Measurements from ENCODE around the gene HPCAL1.

Gene HPCAL1

DNA sequence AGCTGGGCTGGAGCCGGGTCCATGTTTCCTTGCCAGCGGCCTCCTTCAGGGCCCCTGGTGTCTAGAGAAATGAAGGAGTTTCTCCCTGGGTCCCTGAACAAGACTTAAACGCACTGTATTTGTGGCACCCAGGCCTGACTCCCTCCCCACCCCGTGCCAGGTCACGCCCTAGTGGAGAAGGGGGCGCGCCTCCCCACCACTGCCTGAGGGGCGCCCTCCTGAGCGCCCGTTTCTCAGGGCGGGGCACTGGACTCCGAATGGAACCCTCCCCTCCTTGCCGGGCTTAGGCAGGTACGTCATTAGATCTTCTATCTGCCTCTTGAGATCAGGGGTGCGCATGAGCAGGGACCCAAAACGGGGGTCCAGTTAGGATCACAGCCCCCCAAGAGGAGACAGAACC is 129.1 kb downstream of the HPCAL1 start:
- H3K4me3 ChIP-seq (ENCODE audit: low read length) = peak overlapping the region; percentile 51
- no peak overlapping the region for H3K27ac ChIP-seq (ENCODE audit: low read depth, low read length)
- H3K36me3 ChIP-seq (ENCODE audit: control insufficient read depth, low read length) = no peaks in the 10 kb centered on the region
- no peaks in the 10 kb centered on the region for H3F3A ChIP-seq (ENCODE audit: control insufficient read depth, insufficient read depth)
- H4K20me1 ChIP-seq (ENCODE audit: control insufficient read depth, insufficient read depth, low read depth, low read length) = no peaks in the 10 kb centered on the region
- H3K9me2 ChIP-seq (replicated peaks; ENCODE audit: control insufficient read depth, low read length) = no peaks in the 10 kb centered on the region
- TF ChIP-seq CTCF (IDR thresholded peaks at IDR 0.05; ENCODE audit: low read depth, low read length, poor library complexity, severe bottlenecking) = no peak
- no peaks in the 10 kb centered on the region for H3K9me3 ChIP-seq (ENCODE audit: control insufficient read depth, insufficient read depth, low read length)
- H3K79me2 ChIP-seq (ENCODE audit: control insufficient read depth, low read length) = no peaks in the 10 kb centered on the region
- peak overlapping the region; percentile 49 for H3K4me2 ChIP-seq (ENCODE audit: low read length)
- H3K27me3 ChIP-seq (ENCODE audit: control insufficient read depth, low read length) = peaks cover 15% of the 10 kb centered on the region
- peaks cover 5% of the 10 kb centered on the region; the same call in 1 of the 2 replicates for H3K4me1 ChIP-seq (ENCODE audit: control insufficient read depth, low read length)

- Histone ChIP-seq H3K79me2 (ENCODE audit: control insufficient read depth, low read length) (no peaks in the 10 kb centered on the region), H4K20me1 (ENCODE audit: control insufficient read depth, insufficient read depth, low read depth, low read length) (no peaks in the 10 kb centered on the region), H3F3A (ENCODE audit: control insufficient read depth, insufficient read depth) (peaks cover 2% of the 10 kb centered on the region), H3K27ac (ENCODE audit: low read depth, low read length) (no peak overlapping the region), H3K4me3 (ENCODE audit: low read length) (peak overlapping the region; percentile 51), H3K4me1 (ENCODE audit: control insufficient read depth, low read length) (peaks cover 5% of the 10 kb centered on the region; the same call in 1 of the 2 replicates), H3K27me3 (ENCODE audit: control insufficient read depth, low read length) (peaks cover 15% of the 10 kb centered on the region), H3K9me2 (replicated peaks; ENCODE audit: control insufficient read depth, low read length) (no peaks in the 10 kb centered on the region), H3K4me2 (ENCODE audit: low read length) (peak overlapping the region; percentile 49), H3K36me3 (ENCODE audit: control insufficient read depth, low read length) (no peaks in the 10 kb centered on the region), H3K9me3 (ENCODE audit: control insufficient read depth, insufficient read depth, low read length) (no peaks in the 10 kb centered on the region)
- TF ChIP-seq CTCF (IDR thresholded peaks at IDR 0.05; ENCODE audit: low read depth, low read length, poor library complexity, severe bottlenecking) = no peak
- no peak for TF ChIP-seq EZH2phosphoT487 (IDR thresholded peaks at IDR 0.05; ENCODE audit: borderline replicate concordance, low read length)
Measured at GRCh38 chr2:10432311-10433181, 129.8 kb downstream of the HPCAL1 start.

- H3K9me3 ChIP-seq (ENCODE audit: control insufficient read depth, insufficient read depth, low read length) = no peaks in the 10 kb centered on the region
- 0 out of 2 replicates have a peak, but pooled peaks cover 4% of the 10 kb centered on the region for H3K36me3 ChIP-seq (ENCODE audit: control insufficient read depth, low read length)
- peaks cover 5% of the 10 kb centered on the region; the same call in 1 of the 2 replicates for H3K4me1 ChIP-seq (ENCODE audit: control insufficient read depth, low read length)
- no peak overlapping the region for H3K27ac ChIP-seq (ENCODE audit: low read depth, low read length)
- TF ChIP-seq CTCF (IDR thresholded peaks at IDR 0.05; ENCODE audit: low read depth, low read length, poor library complexity, severe bottlenecking) (no peak), EZH2phosphoT487 (IDR thresholded peaks at IDR 0.05; ENCODE audit: borderline replicate concordance, low read length) (no peak)
- H3F3A ChIP-seq (ENCODE audit: control insufficient read depth, insufficient read depth) = peaks cover 11% of the 10 kb centered on the region
- no peak overlapping the region for H3K4me2 ChIP-seq (ENCODE audit: low read length)
- no peaks in the 10 kb centered on the region for H3K9me2 ChIP-seq (replicated peaks; ENCODE audit: control insufficient read depth, low read length)
- no peaks in the 10 kb centered on the region for H4K20me1 ChIP-seq (ENCODE audit: control insufficient read depth, insufficient read depth, low read depth, low read length)
- H3K4me3 ChIP-seq (ENCODE audit: low read length) = no peak overlapping the region
- peaks cover 15% of the 10 kb centered on the region for H3K27me3 ChIP-seq (ENCODE audit: control insufficient read depth, low read length)
- H3K79me2 ChIP-seq (ENCODE audit: control insufficient read depth, low read length) = no peaks in the 10 kb centered on the region
Measured at GRCh38 chr2:10433264-10433946, 130.7 kb downstream of the HPCAL1 start.
